ENCODE results near the gene COX6B1. TPM values are rescaled to one million over a fixed set of nuclear protein-coding genes. Genes with fewer than 3 reads are reported as not detected.

Gene COX6B1
- polyA plus RNA-seq, 1 donor from 2014 or later: 1,013 TPM

- H4K20me1 ChIP-seq (ENCODE audit: insufficient read depth): no peaks in the 10 kb centered on the region
- TF ChIP-seq RAD21 (conservative IDR thresholded peaks at IDR 0.05) (no peak), CTCF (IDR thresholded peaks at IDR 0.05; ENCODE audit: poor library complexity, severe bottlenecking) (no peak), REST (IDR thresholded peaks at IDR 0.05; ENCODE audit: borderline replicate concordance) (no peak), MXI1 (conservative IDR thresholded peaks at IDR 0.05; ENCODE audit: poor library complexity, severe bottlenecking) (no peak), POLR2AphosphoS5 (IDR thresholded peaks at IDR 0.05) (no peak), TAF1 (IDR thresholded peaks at IDR 0.05; ENCODE audit: low read depth) (no peak), SMC3 (conservative IDR thresholded peaks at IDR 0.05; ENCODE audit: poor library complexity) (no peak), EZH2 (IDR thresholded peaks at IDR 0.05; ENCODE audit: borderline replicate concordance, insufficient read depth, low read length, poor library complexity, severe bottlenecking) (no peak), EP300 (conservative IDR thresholded peaks at IDR 0.05; ENCODE audit: poor library complexity, severe bottlenecking) (no peak)
- H3K27ac ChIP-seq (ENCODE audit: low read length): no peak overlapping the region
Measured at GRCh38 chr19:35623327-35624010, 24.7 kb upstream of the COX6B1 start.

GRCh38 chr19:35628264-35628564, 19.9 kb upstream of the COX6B1 start:
- H3K27ac ChIP-seq (ENCODE audit: low read length): peak overlapping the region; percentile 30
- no peaks in the 10 kb centered on the region for H3K36me3 ChIP-seq (ENCODE audit: insufficient read depth, low read length)

More at GRCh38 chr19:35623327-35624010, 24.7 kb upstream of the COX6B1 start:
- H3K4me2 ChIP-seq (ENCODE audit: low read length): no peak overlapping the region
- H3K27me3 ChIP-seq (ENCODE audit: insufficient read depth, low read depth, low read length): no peaks in the 10 kb centered on the region
- H3K9ac ChIP-seq (ENCODE audit: low read length): no peak overlapping the region
- no peaks in the 10 kb centered on the region for H3K79me2 ChIP-seq (replicated peaks; ENCODE audit: insufficient read depth, low read length)
- no peaks in the 10 kb centered on the region for H3K9me2 ChIP-seq (ENCODE audit: insufficient read depth, low read length)
- H2AFZ ChIP-seq (ENCODE audit: low read depth, low read length): no peak overlapping the region
- H3F3A ChIP-seq (ENCODE audit: insufficient read depth, low read length, poor library complexity, severe bottlenecking): no peaks in the 10 kb centered on the region
- H3K4me3 ChIP-seq (ENCODE audit: low read length): no peak overlapping the region
- H3K9me3 ChIP-seq (ENCODE audit: low read length): no peaks in the 10 kb centered on the region
- no peaks in the 10 kb centered on the region for H3K36me3 ChIP-seq (ENCODE audit: insufficient read depth, low read length)

More at GRCh38 chr19:35628264-35628564, 19.9 kb upstream of the COX6B1 start:
- H2AFZ ChIP-seq (ENCODE audit: low read depth, low read length): peak overlapping the region; percentile 78
- H3K9me3 ChIP-seq (ENCODE audit: low read length): no peaks in the 10 kb centered on the region
- H3K27me3 ChIP-seq (ENCODE audit: insufficient read depth, low read depth, low read length): no peaks in the 10 kb centered on the region
- no peaks in the 10 kb centered on the region for H3F3A ChIP-seq (ENCODE audit: insufficient read depth, low read length, poor library complexity, severe bottlenecking)
- H3K9me2 ChIP-seq (ENCODE audit: insufficient read depth, low read length): no peaks in the 10 kb centered on the region
- H3K4me2 ChIP-seq (ENCODE audit: low read length): peak overlapping the region; percentile 91
- H3K4me3 ChIP-seq (ENCODE audit: low read length): peak overlapping the region; percentile 98
- H3K9ac ChIP-seq (ENCODE audit: low read length): peak overlapping the region; percentile 38
- TF ChIP-seq SMC3 (conservative IDR thresholded peaks at IDR 0.05; ENCODE audit: poor library complexity): no peak
- no peak for TF ChIP-seq EZH2 (IDR thresholded peaks at IDR 0.05; ENCODE audit: borderline replicate concordance, insufficient read depth, low read length, poor library complexity, severe bottlenecking)
- H3K79me2 ChIP-seq (replicated peaks; ENCODE audit: insufficient read depth, low read length): peaks cover 8% of the 10 kb centered on the region
- no peaks in the 10 kb centered on the region for H4K20me1 ChIP-seq (ENCODE audit: insufficient read depth)
